Epithelial cell of esophagus (primary cell): ENCODE results near the gene NT5M.

Experiments used
- DNase-seq: peaks from one replicate; pipeline ENCODE4 v3.0.0; 2010; ENCODE audit warnings: low read depth
- H3K4me3 ChIP-seq: 2 replicates; pipeline ENCODE4 v1.5.1; 2011; ENCODE audit warnings: mild to moderate bottlenecking, low read length, control low read depth
- CTCF ChIP-seq: IDR thresholded peaks from 2 replicates; pipeline ENCODE4 v1.5.1; 2011; ENCODE audit warnings: low read depth, mild to moderate bottlenecking, low read length, control low read depth, inconsistent platforms; ENCODE audit not compliant: insufficient read depth; ENCODE audit errors: missing control alignments

The NT5M gene

GRCh38 chr17:17325228-17325627 lies 22.1 kb downstream of the NT5M start:
- H3K4me3 ChIP-seq, result no peak overlapping the region
- TF ChIP-seq CTCF, result no peak
- DNase-seq, result no peak

DNA sequence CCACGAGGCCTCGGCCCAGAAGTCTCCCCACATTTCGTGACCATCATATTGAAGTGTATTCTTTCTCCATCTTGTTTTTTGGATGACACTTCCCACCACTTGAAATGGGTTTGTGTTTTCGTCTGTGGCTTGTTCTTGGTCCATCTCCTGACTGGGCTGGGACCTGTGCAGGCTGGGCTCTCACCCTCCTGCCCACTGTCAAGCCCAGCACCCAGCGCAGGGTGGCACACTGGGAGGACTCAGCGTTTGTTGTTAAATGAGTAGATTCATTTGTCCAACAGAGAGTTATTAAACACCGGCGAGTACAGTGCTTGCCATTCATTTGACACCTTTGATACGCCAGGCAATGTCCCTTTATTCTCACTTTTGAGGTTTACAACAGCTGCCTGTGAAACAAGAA lies 22.6 kb downstream of the NT5M start:
- DNase-seq, result no peak
- TF ChIP-seq CTCF, result no peak
- H3K4me3 ChIP-seq, result no peak overlapping the region

DNA sequence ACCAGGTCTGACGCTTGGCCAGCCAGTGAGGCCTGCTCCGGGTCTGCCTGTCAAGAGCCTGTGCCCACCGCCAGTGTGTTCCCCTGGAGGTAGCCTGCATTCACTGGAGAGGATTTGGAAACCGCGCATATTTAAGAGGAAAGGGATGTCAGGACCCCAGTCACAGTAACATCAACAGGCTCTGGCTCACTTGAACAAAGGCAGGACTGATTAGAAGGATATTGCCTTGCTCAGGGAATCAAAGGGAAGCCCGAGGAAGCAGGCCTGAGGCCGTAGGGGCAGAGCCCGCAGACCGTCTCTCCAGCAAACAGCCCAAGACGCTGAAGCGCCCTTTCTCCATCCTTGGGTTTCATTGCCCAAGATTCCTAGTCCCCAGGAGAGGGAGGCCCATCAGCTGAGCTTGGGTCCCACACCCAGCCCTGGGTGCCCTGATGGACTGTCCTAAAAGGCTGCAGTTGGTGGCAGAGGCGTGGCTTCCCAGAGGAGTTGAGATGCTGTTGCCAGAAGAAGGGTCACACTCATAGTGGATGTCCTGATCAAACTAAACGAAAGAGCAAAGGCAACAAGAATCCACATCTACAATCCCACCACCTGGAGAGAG lies 23.2 kb downstream of the NT5M start:
- TF ChIP-seq CTCF, result no peak
- H3K4me3 ChIP-seq, result no peak overlapping the region
- no peak for DNase-seq

- no peak for DNase-seq
- no peak overlapping the region for H3K4me3 ChIP-seq
- TF ChIP-seq CTCF, result no peak
Measured at GRCh38 chr17:17328251-17328650, 25.1 kb downstream of the NT5M start.

- no peak for TF ChIP-seq CTCF
- no peak overlapping the region for H3K4me3 ChIP-seq
- DNase-seq, result no peak
Measured at GRCh38 chr17:17341452-17341851, 38.3 kb downstream of the NT5M start.

GRCh38 chr17:17342242-17342945 lies 39.2 kb downstream of the NT5M start:
- DNase-seq, result no peak
- no peak overlapping the region for H3K4me3 ChIP-seq
- TF ChIP-seq CTCF, result no peak

DNA sequence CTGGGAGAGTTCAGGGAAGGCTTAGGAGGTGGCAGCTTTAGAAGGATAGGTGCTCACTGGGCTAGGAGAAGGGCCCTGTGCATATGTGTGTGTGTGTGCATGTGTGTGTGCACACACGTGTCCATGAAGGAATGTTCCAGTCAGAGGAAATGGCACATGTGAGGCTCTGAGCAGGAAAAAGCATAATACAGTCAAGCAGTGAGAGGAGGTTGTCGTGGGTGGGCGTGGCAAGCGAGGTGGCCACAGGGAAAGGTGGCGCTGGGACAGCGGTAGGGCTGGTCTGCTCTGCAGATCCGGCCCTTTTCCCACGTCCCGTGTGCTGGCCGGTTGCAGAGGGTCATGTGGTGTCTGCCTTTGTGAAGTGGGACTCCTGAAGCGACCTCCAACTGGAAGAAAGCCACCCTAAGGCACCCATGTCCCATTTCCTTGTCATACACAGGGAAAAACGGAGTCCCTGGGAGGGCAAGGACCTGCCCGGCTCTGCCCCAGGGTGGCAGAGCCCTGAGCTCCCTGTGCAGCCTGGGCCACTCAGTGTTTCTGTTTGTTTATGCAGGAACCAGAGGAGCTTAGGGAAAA lies 40.1 kb downstream of the NT5M start:
- DNase-seq, result no peak
- no peak for TF ChIP-seq CTCF
- H3K4me3 ChIP-seq, result no peak overlapping the region
